ENCODE data around the gene ARHGAP6.

The ARHGAP6 gene

GRCh38 chrX:11187001-11187400 lies 478.7 kb downstream of the ARHGAP6 start:
- Histone ChIP-seq H3K27ac (no peak overlapping the region), H3K4me2 (no peak overlapping the region), H4K20me1 (ENCODE audit: insufficient read depth) (no peaks in the 10 kb centered on the region), H3K4me1 (ENCODE audit: low read depth, poor library complexity, severe bottlenecking) (no peaks in the 10 kb centered on the region), H2AFZ (ENCODE audit: low read depth) (no peak overlapping the region), H3K9ac (no peak overlapping the region), H3K79me2 (ENCODE audit: insufficient read depth, low read depth) (no peaks in the 10 kb centered on the region), H3K4me3 (IDR thresholded peaks at IDR 0.05; ENCODE audit: insufficient read depth, low read depth, low read length) (no peak overlapping the region), H3K27me3 (ENCODE audit: insufficient read depth, low read depth) (no peaks in the 10 kb centered on the region), H3K36me3 (ENCODE audit: insufficient read depth) (no peaks in the 10 kb centered on the region)
- no peak for TF ChIP-seq CTCF (conservative IDR thresholded peaks at IDR 0.05; ENCODE audit: low read depth, low read length)

- Histone ChIP-seq H3K27ac (no peak overlapping the region), H3K79me2 (ENCODE audit: insufficient read depth, low read depth) (no peaks in the 10 kb centered on the region), H3K36me3 (ENCODE audit: insufficient read depth) (no peaks in the 10 kb centered on the region), H3K27me3 (ENCODE audit: insufficient read depth, low read depth) (no peaks in the 10 kb centered on the region), H3K9ac (no peak overlapping the region), H2AFZ (ENCODE audit: low read depth) (no peak overlapping the region), H3K4me3 (IDR thresholded peaks at IDR 0.05; ENCODE audit: insufficient read depth, low read depth, low read length) (no peak overlapping the region), H3K4me1 (ENCODE audit: low read depth, poor library complexity, severe bottlenecking) (no peaks in the 10 kb centered on the region), H3K4me2 (no peak overlapping the region), H4K20me1 (ENCODE audit: insufficient read depth) (no peaks in the 10 kb centered on the region)
- no peak for TF ChIP-seq CTCF (conservative IDR thresholded peaks at IDR 0.05; ENCODE audit: low read depth, low read length)
These were observed 479.9 kb downstream of the ARHGAP6 start for GRCh38 chrX:11185861-11186260.

GRCh38 chrX:11180571-11180970 lies 485.1 kb downstream of the ARHGAP6 start:
- no peak for TF ChIP-seq CTCF (conservative IDR thresholded peaks at IDR 0.05; ENCODE audit: low read depth, low read length)
- Histone ChIP-seq H3K27ac (no peak overlapping the region), H3K4me1 (ENCODE audit: low read depth, poor library complexity, severe bottlenecking) (peaks cover 19% of the 10 kb centered on the region), H3K4me3 (IDR thresholded peaks at IDR 0.05; ENCODE audit: insufficient read depth, low read depth, low read length) (no peak overlapping the region), H3K27me3 (ENCODE audit: insufficient read depth, low read depth) (no peaks in the 10 kb centered on the region), H3K9ac (no peak overlapping the region), H3K36me3 (ENCODE audit: insufficient read depth) (no peaks in the 10 kb centered on the region), H3K4me2 (no peak overlapping the region), H4K20me1 (ENCODE audit: insufficient read depth) (no peaks in the 10 kb centered on the region), H3K79me2 (ENCODE audit: insufficient read depth, low read depth) (no peaks in the 10 kb centered on the region), H2AFZ (ENCODE audit: low read depth) (no peak overlapping the region)

- no peak for TF ChIP-seq CTCF (conservative IDR thresholded peaks at IDR 0.05; ENCODE audit: low read depth, low read length)
- no peak overlapping the region for H3K4me2 ChIP-seq
- no peak overlapping the region for H3K9ac ChIP-seq
- H3K4me1 ChIP-seq (ENCODE audit: low read depth, poor library complexity, severe bottlenecking), result peaks cover 13% of the 10 kb centered on the region
- H3K27me3 ChIP-seq (ENCODE audit: insufficient read depth, low read depth), result no peaks in the 10 kb centered on the region
- no peak overlapping the region for H3K4me3 ChIP-seq (IDR thresholded peaks at IDR 0.05; ENCODE audit: insufficient read depth, low read depth, low read length)
- H3K36me3 ChIP-seq (ENCODE audit: insufficient read depth), result no peaks in the 10 kb centered on the region
- no peaks in the 10 kb centered on the region for H4K20me1 ChIP-seq (ENCODE audit: insufficient read depth)
- no peak overlapping the region for H3K27ac ChIP-seq
- H3K79me2 ChIP-seq (ENCODE audit: insufficient read depth, low read depth), result no peaks in the 10 kb centered on the region
- H2AFZ ChIP-seq (ENCODE audit: low read depth), result no peak overlapping the region
These were observed 493.3 kb downstream of the ARHGAP6 start for GRCh38 chrX:11172415-11172814.
